ENCODE measurements around the gene TSEN2. TPM values are rescaled to one million over a fixed set of nuclear protein-coding genes. Genes with fewer than 3 reads are reported as not detected.

TSEN2 gene
- total RNA-seq, 1 experiment from 2014 or later = 14.8 TPM

- no peak for DNase-seq (ENCODE audit: low read depth)
Measured at GRCh38 chr3:12545473-12545791, 61.2 kb downstream of the TSEN2 start, which contains the start of gene MKRN2OS. Gene MKRN2OS, minus strand, starts transcription at chr3:12545499. Its CDS starts 35 bp downstream, at chr3:12545464.

GRCh38 chr3:12549971-12550760 lies 65.9 kb downstream of the TSEN2 start:
- no peak for DNase-seq (ENCODE audit: low read depth)

GRCh38 chr3:12553921-12554391 lies 69.7 kb downstream of the TSEN2 start:
- DNase-seq (ENCODE audit: low read depth) = peak; percentile 4

GRCh38 chr3:12556314-12556689 lies 72.0 kb downstream of the TSEN2 start:
- DNase-seq (ENCODE audit: low read depth) = no peak

GRCh38 chr3:12556690-12557472 lies 72.6 kb downstream of the TSEN2 start, which contains the start of gene MKRN2:
Gene MKRN2, plus strand, starts transcription at chr3:12557087. Its CDS starts 64 bp downstream, at chr3:12557151.
- DNase-seq (ENCODE audit: low read depth) = peak; percentile 86

- no peak for DNase-seq (ENCODE audit: low read depth)
Measured at GRCh38 chr3:12557473-12558100, 73.3 kb downstream of the TSEN2 start.

- no peak for DNase-seq (ENCODE audit: low read depth)
Measured at GRCh38 chr3:12558706-12559105, 74.4 kb downstream of the TSEN2 start.

GRCh38 chr3:12559520-12559919 lies 75.2 kb downstream of the TSEN2 start:
- no peak for DNase-seq (ENCODE audit: low read depth)

GRCh38 chr3:12560505-12561190 lies 76.4 kb downstream of the TSEN2 start:
- no peak for DNase-seq (ENCODE audit: low read depth)

GRCh38 chr3:12561397-12561796 lies 77.1 kb downstream of the TSEN2 start:
- no peak for DNase-seq (ENCODE audit: low read depth)

- no peak for DNase-seq (ENCODE audit: low read depth)
Measured at GRCh38 chr3:12562451-12562850, 78.2 kb downstream of the TSEN2 start.

GRCh38 chr3:12566976-12567375 lies 82.7 kb downstream of the TSEN2 start:
- DNase-seq (ENCODE audit: low read depth) = no peak

- no peak for DNase-seq (ENCODE audit: low read depth)
Measured at GRCh38 chr3:12568747-12569146, 84.5 kb downstream of the TSEN2 start.

- no peak for DNase-seq (ENCODE audit: low read depth)
Measured at GRCh38 chr3:12569836-12570235, 85.6 kb downstream of the TSEN2 start.

- DNase-seq (ENCODE audit: low read depth) = no peak
Measured at GRCh38 chr3:12571986-12572385, 87.7 kb downstream of the TSEN2 start.

GRCh38 chr3:12574131-12574530 lies 89.9 kb downstream of the TSEN2 start:
- DNase-seq (ENCODE audit: low read depth) = no peak

- DNase-seq (ENCODE audit: low read depth) = no peak
Measured at GRCh38 chr3:12574661-12575060, 90.4 kb downstream of the TSEN2 start.

GRCh38 chr3:12577379-12577778 lies 93.1 kb downstream of the TSEN2 start:
- DNase-seq (ENCODE audit: low read depth) = no peak

GRCh38 chr3:12578742-12579141 lies 94.5 kb downstream of the TSEN2 start:
- no peak for DNase-seq (ENCODE audit: low read depth)

- no peak for DNase-seq (ENCODE audit: low read depth)
Measured at GRCh38 chr3:12579456-12579855, 95.2 kb downstream of the TSEN2 start.

GRCh38 chr3:12579905-12580304 lies 95.6 kb downstream of the TSEN2 start:
- DNase-seq (ENCODE audit: low read depth) = peak; percentile 48

Measured in HT1080 (cell line).